Neuronal stem cell (in vitro differentiated cells): Measurements from ENCODE around the gene TEX261.

ENCODE experiments used
- DNase-seq: peaks from one replicate; pipeline ENCODE4 v3.0.0-alpha.2; 2013; ENCODE audit warnings: low spot score
- H2AFZ ChIP-seq: one replicate; pipeline ENCODE4 v1.6.1; 2013; ENCODE audit warnings: mild to moderate bottlenecking, low read length, inconsistent platforms
- H2AK5ac ChIP-seq: 2 replicates; pipeline ENCODE4 v1.6.1; 2013; ENCODE audit warnings: low read depth, mild to moderate bottlenecking, inconsistent platforms, low read length, moderate library complexity, mixed read lengths
- H2BK120ac ChIP-seq: 2 replicates; pipeline ENCODE4 v1.6.1; 2013; ENCODE audit warnings: low read depth, mild to moderate bottlenecking, inconsistent platforms, low read length, moderate library complexity, mixed read lengths
- H2BK12ac ChIP-seq: one replicate; pipeline ENCODE4 v1.6.1; 2013; ENCODE audit warnings: low read length, inconsistent platforms
- H2BK15ac ChIP-seq: 2 replicates; pipeline ENCODE4 v1.6.1; 2013; ENCODE audit warnings: mild to moderate bottlenecking, low read length, inconsistent platforms, mixed read lengths
- H2BK5ac ChIP-seq: one replicate; pipeline ENCODE4 v1.6.1; 2013; ENCODE audit warnings: inconsistent platforms, mild to moderate bottlenecking, low read length, moderate library complexity
- H3K14ac ChIP-seq: one replicate; pipeline ENCODE4 v1.6.1; 2013; ENCODE audit warnings: low read length, inconsistent platforms
- H3K18ac ChIP-seq: 2 replicates; pipeline ENCODE4 v1.6.1; 2013; ENCODE audit warnings: low read length, inconsistent platforms
- H3K23ac ChIP-seq: 2 replicates; pipeline ENCODE4 v1.6.1; 2013; ENCODE audit warnings: low read depth, mild to moderate bottlenecking, mixed read lengths, low read length, inconsistent platforms; ENCODE audit not compliant: poor library complexity
- H3K27ac ChIP-seq: replicated peaks from 3 replicates; pipeline ENCODE4 v1.5.1; 2013; ENCODE audit warnings: low read length, inconsistent platforms
- H3K27me3 ChIP-seq, 3 experiments: 2 replicates each; pipeline ENCODE4 v1.6.1; 2013; ENCODE audit warnings: low read length in 3 of 3, mild to moderate bottlenecking in 2 of 3, inconsistent platforms in 1 of 3, low read depth in 1 of 3, mixed read lengths in 1 of 3, moderate library complexity in 1 of 3; ENCODE audit not compliant: control insufficient read depth in 3 of 3, insufficient read depth in 3 of 3
- H3K36me3 ChIP-seq, 2 donors: replicated peaks in 1 of 2; 2 replicates each; pipeline ENCODE4 v1.6.1; 2013; ENCODE audit warnings: low read length in 2 of 2; ENCODE audit not compliant: control insufficient read depth in 2 of 2, insufficient read depth in 2 of 2
- H3K4ac ChIP-seq: 2 replicates; pipeline ENCODE4 v1.6.1; 2013; ENCODE audit warnings: inconsistent platforms, mild to moderate bottlenecking, low read length, moderate library complexity
- H3K4me1 ChIP-seq, 2 donors: 1 replicate in 1 of 2; 2 replicates in 1 of 2; pipeline ENCODE4 v1.6.1; 2013; ENCODE audit warnings: low read length in 2 of 2, low read depth in 1 of 2; ENCODE audit not compliant: control insufficient read depth in 2 of 2, insufficient read depth in 1 of 2
- H3K4me2 ChIP-seq: one replicate; pipeline ENCODE4 v1.6.1; 2013; ENCODE audit warnings: mild to moderate bottlenecking, low read length, inconsistent platforms; ENCODE audit not compliant: insufficient read depth, poor library complexity, severe bottlenecking
- H3K4me3 ChIP-seq, 2 donors: 2 replicates each; pipeline ENCODE4 v1.5.1; 2013; ENCODE audit warnings: low read length in 2 of 2, mild to moderate bottlenecking in 2 of 2, inconsistent platforms in 1 of 2, moderate library complexity in 1 of 2
- H3K79me1 ChIP-seq: one replicate; pipeline ENCODE4 v1.6.1; 2013; ENCODE audit warnings: low read depth, mild to moderate bottlenecking, inconsistent platforms, low read length, moderate library complexity
- H3K9ac ChIP-seq: one replicate; pipeline ENCODE4 v1.6.1; 2013; ENCODE audit warnings: mild to moderate bottlenecking, low read depth, low read length, inconsistent platforms; ENCODE audit not compliant: poor library complexity
- H3K9me3 ChIP-seq, 2 donors: replicated peaks in 1 of 2; 2 replicates each; pipeline versions ENCODE3 to v1.6.1; 2013; ENCODE audit warnings: low read length in 2 of 2, mild to moderate bottlenecking in 2 of 2, inconsistent platforms in 1 of 2, low read depth in 1 of 2, mixed read lengths in 1 of 2, moderate library complexity in 1 of 2; ENCODE audit not compliant: control insufficient read depth in 2 of 2, insufficient read depth in 1 of 2
- H4K8ac ChIP-seq: one replicate; pipeline ENCODE4 v1.6.1; 2013; ENCODE audit warnings: low read depth, mild to moderate bottlenecking, inconsistent platforms, low read length, moderate library complexity
- H4K91ac ChIP-seq: one replicate; pipeline ENCODE4 v1.6.1; 2013; ENCODE audit warnings: low read length, low read depth, mild to moderate bottlenecking, inconsistent platforms; ENCODE audit not compliant: poor library complexity
- WGBS, 2 donors: extraction: QIAGEN DNeasy Blood & Tissue Kit; methylation state at CpG; one replicate each; pipeline ENCODE4 v1.1.7; 2013; ENCODE audit warnings: missing lambda C conversion rate in 2 of 2, mixed read lengths in 1 of 2; ENCODE audit not compliant: insufficient read length in 2 of 2, insufficient replicate concordance in 1 of 2; ENCODE audit errors: extremely low coverage in 2 of 2; 5-methylcytosine and 5-hydroxymethylcytosine counted together

Gene TEX261

DNA sequence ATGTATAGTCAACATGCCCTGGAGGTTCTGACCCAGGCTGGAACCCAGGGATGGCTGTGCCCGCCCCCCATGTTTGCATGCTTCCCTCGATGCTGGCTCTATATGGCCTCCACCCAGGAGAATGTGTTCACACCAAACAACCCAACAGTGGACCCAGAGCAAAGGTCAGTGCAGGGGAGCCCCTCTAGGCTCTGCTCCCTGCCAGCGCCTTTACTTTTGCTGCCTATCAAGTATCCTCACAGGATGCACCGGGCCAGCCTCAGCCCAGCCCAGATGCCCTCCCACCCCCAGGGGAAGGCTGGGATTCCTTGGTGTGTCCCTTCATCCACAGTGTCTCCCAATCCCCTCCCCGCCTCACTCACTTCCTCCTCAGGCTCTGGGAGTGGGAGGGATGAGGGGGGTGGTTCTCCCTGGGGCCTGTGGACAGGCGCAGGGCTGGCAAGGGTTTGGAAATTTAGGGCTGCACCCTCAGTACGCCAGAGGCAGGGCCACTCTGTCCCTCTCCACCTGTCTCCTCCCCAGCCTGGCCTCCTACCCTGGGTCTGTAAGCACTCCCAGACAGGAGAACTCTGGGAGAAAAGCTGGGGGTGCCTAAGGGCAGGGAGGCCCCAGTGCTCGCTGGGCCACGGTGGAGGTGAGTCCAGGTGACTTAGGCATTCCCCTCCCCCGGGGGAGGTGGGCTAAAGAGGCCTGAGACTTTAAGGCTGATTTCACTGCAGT is 56.6 kb downstream of the TEX261 start:
- no peak for DNase-seq

DNA sequence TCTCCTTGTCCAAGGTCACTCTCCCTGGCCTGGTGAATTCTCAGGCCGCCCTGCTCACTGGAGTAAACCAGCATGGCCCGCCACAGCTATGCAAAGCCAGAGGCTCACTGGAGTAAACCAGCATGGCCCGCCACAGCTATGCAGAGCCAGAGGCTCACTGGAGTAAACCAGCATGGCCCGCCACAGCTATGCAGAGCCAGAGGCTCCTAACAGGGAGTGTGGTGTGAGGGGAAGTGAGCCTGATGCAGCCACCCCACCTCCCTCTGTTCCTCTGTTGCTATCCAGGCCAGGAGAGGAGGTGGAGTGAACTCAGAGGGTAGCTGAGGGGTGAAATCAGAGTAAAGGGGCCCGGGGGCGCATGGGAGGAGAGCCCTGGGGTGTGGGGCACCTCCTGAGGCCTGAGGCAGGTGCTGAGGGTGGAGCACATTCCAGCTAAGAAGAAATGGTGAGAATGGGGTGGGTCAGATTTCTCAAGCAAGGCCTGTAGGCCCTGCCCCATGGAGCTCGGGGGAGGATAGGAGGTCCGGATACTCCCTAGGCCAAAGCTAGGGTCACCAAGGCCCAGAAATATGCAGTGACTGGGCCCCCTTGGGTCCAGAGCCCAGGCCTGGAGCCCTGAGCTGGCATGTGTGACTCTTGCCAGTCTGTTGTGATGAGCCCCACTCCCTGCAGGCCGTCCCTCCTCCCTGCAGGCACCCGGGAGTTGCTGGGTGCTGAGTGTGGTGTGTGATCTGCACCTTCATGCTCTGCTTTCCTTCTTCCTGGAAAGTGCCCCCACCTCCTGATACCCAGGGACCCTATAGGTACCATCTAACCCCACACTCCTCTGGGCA is 57.5 kb downstream of the TEX261 start:
- Histone ChIP-seq H4K8ac (no peak overlapping the region), H2AFZ (peak overlapping the region; percentile 3), H3K27ac (no peak overlapping the region), H2BK12ac (peak overlapping the region; percentile 60), H3K4ac (no peak overlapping the region), H2AK5ac (peak overlapping the region; percentile 94), H3K4me1 (peaks cover 46 to 49% of the 10 kb centered on the region in 2 donors), H3K36me3 (peaks cover 0 to 7% of the 10 kb centered on the region in 2 donors), H3K4me3 (no peak overlapping the region), H3K14ac (peak overlapping the region; percentile 58), H2BK120ac (peak overlapping the region; percentile 26), H2BK15ac (peak overlapping the region; percentile 63), H3K4me2 (no peak overlapping the region), H3K9me3 (no peaks in the 10 kb centered on the region), H3K9ac (no peak overlapping the region), H4K91ac (peak overlapping the region; percentile 34), H3K79me1 (no peaks in the 10 kb centered on the region), H3K18ac (peak overlapping the region; percentile 73), H3K27me3 (peaks cover 0 to 2% (median 0%) of the 10 kb centered on the region in 3 experiments), H3K23ac (no peak overlapping the region), H2BK5ac (peak overlapping the region; percentile 77)
- no peak for DNase-seq
- no CpG with 5 or more reads among the region's 10 CpGs for WGBS, 2 donors

More for the DNA sequence above, 56.6 kb downstream of the TEX261 start:
- H2BK15ac ChIP-seq, result peak overlapping the region; percentile 63
- no peak overlapping the region for H3K9ac ChIP-seq
- H2BK120ac ChIP-seq, result peak overlapping the region; percentile 38
- peaks cover 0 to 4% of the 10 kb centered on the region in 2 donors for H3K36me3 ChIP-seq
- H2AFZ ChIP-seq, result no peak overlapping the region
- H2BK5ac ChIP-seq, result peak overlapping the region; percentile 77
- H3K4me3 ChIP-seq, result no peak overlapping the region
- H3K79me1 ChIP-seq, result no peaks in the 10 kb centered on the region
- H4K8ac ChIP-seq, result no peak overlapping the region
- peak overlapping the region; percentile 56 for H3K4ac ChIP-seq
- H3K14ac ChIP-seq, result no peak overlapping the region
- H4K91ac ChIP-seq, result no peak overlapping the region
- no peak overlapping the region for H3K23ac ChIP-seq
- H3K9me3 ChIP-seq, result no peaks in the 10 kb centered on the region
- peaks cover 54 to 57% of the 10 kb centered on the region in 2 donors for H3K4me1 ChIP-seq
- whole genome bisulfite sequencing, 2 donors, result no CpG with 5 or more reads among the region's 10 CpGs
- H3K4me2 ChIP-seq, result no peak overlapping the region
- peak overlapping the region; percentile 89 for H3K18ac ChIP-seq
- peaks cover 0 to 2% (median 0%) of the 10 kb centered on the region in 3 experiments for H3K27me3 ChIP-seq
- H3K27ac ChIP-seq, result no peak overlapping the region
- peak overlapping the region; percentile 27 for H2BK12ac ChIP-seq
- H2AK5ac ChIP-seq, result peak overlapping the region; percentile 94

DNA sequence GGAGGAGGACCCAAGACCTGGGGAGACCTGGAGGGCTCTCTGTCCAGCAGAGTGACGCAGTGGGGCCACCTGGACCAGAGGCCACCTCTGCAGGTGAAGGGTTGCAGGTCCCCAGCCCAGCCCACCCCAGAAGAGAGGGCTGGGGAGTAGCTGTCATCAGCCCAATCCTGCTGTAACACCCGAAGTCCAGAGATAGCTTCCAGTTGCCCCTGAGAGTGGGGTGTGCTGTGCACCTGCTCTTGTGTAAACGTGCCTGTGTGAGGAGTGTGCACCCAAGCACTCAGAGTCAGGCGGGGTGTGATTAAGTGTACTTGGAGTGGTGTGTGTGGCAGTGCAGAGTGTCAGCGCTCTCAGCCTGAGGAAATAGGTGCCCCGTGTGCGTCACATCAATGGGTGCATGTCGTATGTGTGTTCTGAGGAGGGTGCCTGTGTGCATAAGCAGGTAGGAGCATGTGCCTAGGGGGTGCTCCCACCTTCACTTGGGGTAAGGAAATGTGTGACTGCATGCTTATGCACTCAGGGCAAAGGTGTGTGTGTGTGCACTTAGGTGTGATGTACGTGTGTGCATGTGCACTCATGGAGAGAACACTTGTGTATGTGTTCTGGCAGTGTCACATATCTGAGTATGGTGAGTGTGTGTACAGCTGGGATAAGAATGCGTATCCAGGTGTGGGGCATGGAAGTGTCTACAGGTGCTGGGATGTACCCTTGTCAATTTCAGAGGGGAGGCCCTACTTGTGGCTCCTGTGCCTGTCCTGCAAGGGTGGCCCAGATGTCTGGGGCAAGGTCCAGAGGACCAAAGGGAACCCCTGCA is 58.3 kb downstream of the TEX261 start:
- Histone ChIP-seq H4K8ac (no peak overlapping the region), H2BK120ac (no peak overlapping the region), H3K27ac (no peak overlapping the region), H3K4me2 (no peak overlapping the region), H3K23ac (no peak overlapping the region), H3K14ac (no peak overlapping the region), H3K79me1 (no peaks in the 10 kb centered on the region), H2BK5ac (no peak overlapping the region), H3K27me3 (no peaks in the 10 kb centered on the region), H2AK5ac (peak overlapping the region; percentile 94), H3K9ac (no peak overlapping the region), H3K18ac (peak overlapping the region; percentile 41), H2BK12ac (peak overlapping the region; percentile 48), H2BK15ac (peak overlapping the region; percentile 40), H2AFZ (peak overlapping the region; percentile 3), H3K4ac (no peak overlapping the region), H3K4me3 (peak overlapping the region in 1 of 2 donors; percentile 15), H3K9me3 (no peaks in the 10 kb centered on the region), H3K4me1 (peaks cover 44 to 48% of the 10 kb centered on the region in 2 donors), H4K91ac (no peak overlapping the region), H3K36me3 (peaks cover 0 to 7% of the 10 kb centered on the region in 2 donors)
- no peak for DNase-seq
- WGBS, 2 donors, result no CpG with 5 or more reads among the region's 10 CpGs
